Trophoblast cell (in vitro differentiated cells and primary cell): Measurements from ENCODE around the gene METTL26.

Source experiments
- DNase-seq, 2 donors: peaks; one replicate each; pipeline ENCODE4 v3.0.0-alpha.2; 2016
- H2AFZ ChIP-seq: 2 replicates; pipeline ENCODE4 v1.6.1; 2013; ENCODE audit warnings: low read length, moderate library complexity, mild to moderate bottlenecking; ENCODE audit not compliant: insufficient read depth, poor library complexity
- H2AK5ac ChIP-seq: 2 replicates; pipeline ENCODE4 v1.6.1; 2013; ENCODE audit warnings: mild to moderate bottlenecking, low read length
- H2BK120ac ChIP-seq: 2 replicates; pipeline ENCODE4 v1.6.1; 2013; ENCODE audit warnings: low read length, mild to moderate bottlenecking, moderate library complexity; ENCODE audit not compliant: insufficient read depth, poor library complexity
- H2BK12ac ChIP-seq: 2 replicates; pipeline ENCODE4 v1.6.1; 2013; ENCODE audit warnings: mild to moderate bottlenecking, low read length, moderate library complexity
- H2BK5ac ChIP-seq: 2 replicates; pipeline ENCODE4 v1.6.1; 2013; ENCODE audit warnings: low read length, low read depth, moderate library complexity, mild to moderate bottlenecking; ENCODE audit not compliant: poor library complexity
- H3K14ac ChIP-seq: 2 replicates; pipeline ENCODE4 v1.6.1; 2013; ENCODE audit warnings: mild to moderate bottlenecking, low read length
- H3K18ac ChIP-seq: 2 replicates; pipeline ENCODE4 v1.6.1; 2013; ENCODE audit warnings: mild to moderate bottlenecking, low read length
- H3K23ac ChIP-seq: 2 replicates; pipeline ENCODE4 v1.6.1; 2013; ENCODE audit warnings: low read length
- H3K27ac ChIP-seq: 2 replicates; pipeline ENCODE4 v1.5.1; 2013; ENCODE audit warnings: low read depth, mild to moderate bottlenecking, inconsistent platforms, low read length, moderate library complexity
- H3K27me3 ChIP-seq: 2 replicates; pipeline ENCODE4 v1.6.1; 2013; ENCODE audit warnings: inconsistent platforms, mild to moderate bottlenecking, low read length, moderate library complexity; ENCODE audit not compliant: insufficient read depth
- H3K36me3 ChIP-seq, 2 experiments: 1 replicate in 1 of 2; 2 replicates in 1 of 2; pipeline ENCODE4 v1.6.1; 2013; ENCODE audit warnings: low read length in 2 of 2, mild to moderate bottlenecking in 2 of 2, moderate library complexity in 1 of 2; ENCODE audit not compliant: insufficient read depth in 2 of 2, control insufficient read depth in 1 of 2
- H3K4ac ChIP-seq: 2 replicates; pipeline ENCODE4 v1.6.1; 2013; ENCODE audit warnings: low read depth, mild to moderate bottlenecking, low read length, moderate library complexity
- H3K4me1 ChIP-seq, 2 experiments: 1 replicate in 1 of 2; 2 replicates in 1 of 2; pipeline ENCODE4 v1.6.1; 2013; ENCODE audit warnings: low read length in 2 of 2, mild to moderate bottlenecking in 2 of 2, moderate library complexity in 1 of 2; ENCODE audit not compliant: insufficient read depth in 2 of 2, control insufficient read depth in 1 of 2
- H3K4me2 ChIP-seq: 2 replicates; pipeline ENCODE4 v1.6.1; 2013; ENCODE audit warnings: inconsistent platforms, mild to moderate bottlenecking, low read length, moderate library complexity
- H3K4me3 ChIP-seq: 2 replicates; pipeline ENCODE4 v1.5.1; 2013; ENCODE audit warnings: mild to moderate bottlenecking, low read depth, low read length, inconsistent platforms
- H3K79me1 ChIP-seq: one replicate; pipeline ENCODE4 v1.6.1; 2013; ENCODE audit warnings: low read length
- H3K79me2 ChIP-seq: 2 replicates; pipeline ENCODE4 v1.6.1; 2013; ENCODE audit warnings: low read length, mild to moderate bottlenecking; ENCODE audit not compliant: control insufficient read depth, insufficient read depth, poor library complexity
- H3K9ac ChIP-seq: 2 replicates; pipeline ENCODE4 v1.6.1; 2013; ENCODE audit warnings: mild to moderate bottlenecking, low read length
- H3K9me3 ChIP-seq: 2 replicates; pipeline ENCODE4 v1.6.1; 2013; ENCODE audit warnings: low read depth, mild to moderate bottlenecking, control low read depth, inconsistent platforms, low read length; ENCODE audit not compliant: insufficient read depth
- H4K12ac ChIP-seq: 2 replicates; pipeline ENCODE4 v1.6.1; 2013; ENCODE audit warnings: low read depth, mild to moderate bottlenecking, low read length, moderate library complexity
- H4K8ac ChIP-seq: 2 replicates; pipeline ENCODE4 v1.6.1; 2013; ENCODE audit warnings: low read depth, mild to moderate bottlenecking, low read length, moderate library complexity
- H4K91ac ChIP-seq: one replicate; pipeline ENCODE4 v1.6.1; 2013; ENCODE audit warnings: low read depth, mild to moderate bottlenecking, low read length, moderate library complexity
- WGBS: extraction: QIAGEN DNeasy Blood & Tissue Kit; methylation state at CpG from one replicate; pipeline ENCODE4 v1.1.7; 2013; ENCODE audit warnings: missing lambda C conversion rate; ENCODE audit not compliant: insufficient read length, insufficient coverage; ENCODE audit errors: extremely low coverage; 5-methylcytosine and 5-hydroxymethylcytosine counted together

The METTL26 gene

DNA sequence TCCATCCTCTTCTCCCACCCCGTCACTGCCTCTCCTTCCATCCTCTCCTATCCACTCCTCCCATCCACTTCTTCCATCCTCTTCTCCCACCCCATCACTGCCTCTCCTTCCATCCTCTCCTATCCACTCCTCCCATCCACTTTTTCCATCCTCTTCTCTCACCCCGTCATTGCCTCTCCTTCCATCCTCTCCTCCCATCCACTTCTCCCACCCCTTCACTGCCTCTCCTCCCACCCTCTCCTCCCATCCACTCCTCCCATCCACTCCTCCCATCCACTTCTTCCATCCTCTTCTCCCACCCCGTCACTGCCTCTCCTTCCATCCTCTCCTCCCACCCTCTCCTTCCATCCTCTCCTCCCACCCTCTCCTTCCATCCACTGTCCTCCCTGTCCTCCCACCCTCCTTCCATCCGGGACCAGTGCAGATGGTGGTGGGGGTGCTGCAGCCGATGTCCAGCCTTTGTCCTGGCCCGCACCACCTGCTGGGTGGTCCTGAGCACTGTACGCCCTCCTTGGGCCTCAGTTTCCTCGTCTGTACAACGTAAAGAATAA is 4.2 kb downstream of the METTL26 start:
- Histone ChIP-seq H4K8ac (no peak overlapping the region), H3K79me2 (peaks cover 24% of the 10 kb centered on the region), H3K4ac (no peak overlapping the region), H4K91ac (no peak overlapping the region), H2BK120ac (no peak overlapping the region), H2AFZ (no peak overlapping the region), H3K9me3 (no peaks in the 10 kb centered on the region), H3K18ac (no peak overlapping the region), H2AK5ac (no peak overlapping the region), H3K14ac (no peak overlapping the region), H3K79me1 (peaks cover 36% of the 10 kb centered on the region), H3K4me3 (no peak overlapping the region), H3K4me2 (no peak overlapping the region), H3K9ac (no peak overlapping the region), H3K36me3 (peaks cover 45 to 51% of the 10 kb centered on the region in 2 experiments), H3K23ac (no peak overlapping the region), H2BK5ac (no peak overlapping the region), H3K27me3 (no peaks in the 10 kb centered on the region), H4K12ac (no peak overlapping the region), H3K27ac (no peak overlapping the region), H3K4me1 (peaks cover 42 to 43% of the 10 kb centered on the region in 2 experiments), H2BK12ac (no peak overlapping the region)
- 100% methylated on average over 1 of the region's 9 CpGs for WGBS
- no peak for DNase-seq

- Histone ChIP-seq H3K18ac (peak within 1 kb of the TSS; percentile 93), H3K9ac (peak within 1 kb of the TSS; percentile 60), H3K79me1 (peaks cover 29% of the 10 kb centered on the region), H3K36me3 (peaks cover 52 to 58% of the 10 kb centered on the region in 2 experiments), H3K79me2 (peaks cover 21% of the 10 kb centered on the region), H3K27me3 (no peaks in the 10 kb centered on the region), H3K27ac (peak within 1 kb of the TSS; percentile 99), H2BK120ac (peak within 1 kb of the TSS; percentile 95), H3K4me3 (peak within 1 kb of the TSS; percentile 65), H3K23ac (no peak within 1 kb of the TSS), H2AK5ac (peak within 1 kb of the TSS; percentile 98), H3K4me1 (peaks cover 44 to 48% of the 10 kb centered on the region in 2 experiments), H3K4ac (peak within 1 kb of the TSS; percentile 85), H4K91ac (peak within 1 kb of the TSS; percentile 99), H4K12ac (peak within 1 kb of the TSS; percentile 68), H3K14ac (peak within 1 kb of the TSS; percentile 83), H2BK5ac (peak within 1 kb of the TSS; percentile 94), H2BK12ac (peak within 1 kb of the TSS; percentile 90), H3K4me2 (peak within 1 kb of the TSS; percentile 74), H4K8ac (peak within 1 kb of the TSS; percentile 75), H3K9me3 (peaks cover 3% of the 10 kb centered on the region), H2AFZ (peak within 1 kb of the TSS; percentile 51)
- no peak for DNase-seq
- WGBS: no CpG with 5 or more reads among the region's 23 CpGs
Observed at GRCh38 chr16:630815-631405, 5.2 kb downstream of the METTL26 start, which contains the start of gene WFIKKN1. Gene WFIKKN1, plus strand, starts transcription at chr16:630985. Its CDS starts 269 bp downstream, at chr16:631254.

DNA sequence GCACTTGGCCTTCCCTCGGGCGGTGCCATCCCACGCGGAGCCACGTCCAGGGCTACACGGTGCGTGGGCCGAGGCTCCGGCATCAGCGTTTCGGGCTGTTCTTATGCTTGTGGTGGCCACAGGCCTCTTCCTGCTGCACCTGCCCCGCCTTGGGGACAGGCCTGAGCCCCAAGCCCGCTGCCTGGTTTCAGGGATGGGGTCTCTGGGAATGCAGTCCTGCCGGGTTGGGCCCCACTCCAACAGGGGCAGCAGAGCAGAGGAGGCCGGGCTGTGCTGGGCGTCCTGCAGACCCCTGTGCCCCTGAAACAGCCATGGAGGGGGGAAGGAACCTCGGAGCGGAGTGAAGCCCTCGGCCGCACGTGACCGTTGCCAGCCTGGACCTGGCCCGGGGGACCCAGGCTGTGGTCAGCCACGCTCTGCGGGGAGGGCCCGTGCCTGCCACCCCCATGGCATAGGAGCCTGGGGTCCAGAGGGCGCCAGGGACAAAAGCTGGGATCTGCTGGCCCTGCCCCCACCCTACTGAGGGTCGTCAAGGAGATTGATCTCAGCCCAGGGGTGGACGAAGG is 5.8 kb downstream of the METTL26 start:
- Histone ChIP-seq H4K8ac (peak overlapping the region; percentile 75), H3K79me1 (peaks cover 26% of the 10 kb centered on the region), H3K23ac (no peak overlapping the region), H3K18ac (peak overlapping the region; percentile 93), H2BK12ac (peak overlapping the region; percentile 90), H3K4me1 (peaks cover 40 to 44% of the 10 kb centered on the region in 2 experiments), H3K14ac (peak overlapping the region; percentile 83), H3K79me2 (peaks cover 15% of the 10 kb centered on the region), H3K27ac (peak overlapping the region; percentile 99), H2BK120ac (peak overlapping the region; percentile 95), H2AK5ac (peak overlapping the region; percentile 98), H3K36me3 (peaks cover 58 to 64% of the 10 kb centered on the region in 2 experiments), H4K12ac (peak overlapping the region; percentile 68), H3K4ac (peak overlapping the region; percentile 85), H3K27me3 (no peaks in the 10 kb centered on the region), H4K91ac (peak overlapping the region; percentile 99), H3K9me3 (peaks cover 3% of the 10 kb centered on the region), H3K4me3 (peak overlapping the region; percentile 42), H3K4me2 (peak overlapping the region; percentile 74), H2AFZ (peak overlapping the region; percentile 51), H3K9ac (no peak overlapping the region), H2BK5ac (peak overlapping the region; percentile 94)
- WGBS: no CpG with 5 or more reads among the region's 29 CpGs
- DNase-seq: no peak

GRCh38 chr16:629833-630248 is 6.3 kb downstream of the METTL26 start:
- peak overlapping the region; percentile 68 for H4K12ac ChIP-seq
- no peaks in the 10 kb centered on the region for H3K27me3 ChIP-seq
- H3K23ac ChIP-seq: no peak overlapping the region
- H3K4me1 ChIP-seq: peaks cover 36 to 40% of the 10 kb centered on the region in 2 experiments
- peaks cover 15% of the 10 kb centered on the region for H3K79me2 ChIP-seq
- peak overlapping the region; percentile 83 for H3K14ac ChIP-seq
- H2BK5ac ChIP-seq: peak overlapping the region; percentile 94
- peak overlapping the region; percentile 99 for H3K27ac ChIP-seq
- peak overlapping the region; percentile 51 for H2AFZ ChIP-seq
- H2BK12ac ChIP-seq: peak overlapping the region; percentile 90
- H3K9me3 ChIP-seq: peaks cover 3% of the 10 kb centered on the region
- H2BK120ac ChIP-seq: peak overlapping the region; percentile 95
- H2AK5ac ChIP-seq: peak overlapping the region; percentile 98
- peaks cover 57 to 67% of the 10 kb centered on the region in 2 experiments for H3K36me3 ChIP-seq
- peak overlapping the region; percentile 42 for H3K4me3 ChIP-seq
- DNase-seq: no peak
- H3K79me1 ChIP-seq: peaks cover 26% of the 10 kb centered on the region
- H3K18ac ChIP-seq: peak overlapping the region; percentile 93
- H3K4me2 ChIP-seq: peak overlapping the region; percentile 74
- H3K9ac ChIP-seq: no peak overlapping the region
- no CpG with 5 or more reads among the region's 11 CpGs for WGBS
- H3K4ac ChIP-seq: peak overlapping the region; percentile 85
- peak overlapping the region; percentile 99 for H4K91ac ChIP-seq
- H4K8ac ChIP-seq: peak overlapping the region; percentile 75
